ENCODE measurements around the gene ATRNL1.

ATRNL1 gene

DNA sequence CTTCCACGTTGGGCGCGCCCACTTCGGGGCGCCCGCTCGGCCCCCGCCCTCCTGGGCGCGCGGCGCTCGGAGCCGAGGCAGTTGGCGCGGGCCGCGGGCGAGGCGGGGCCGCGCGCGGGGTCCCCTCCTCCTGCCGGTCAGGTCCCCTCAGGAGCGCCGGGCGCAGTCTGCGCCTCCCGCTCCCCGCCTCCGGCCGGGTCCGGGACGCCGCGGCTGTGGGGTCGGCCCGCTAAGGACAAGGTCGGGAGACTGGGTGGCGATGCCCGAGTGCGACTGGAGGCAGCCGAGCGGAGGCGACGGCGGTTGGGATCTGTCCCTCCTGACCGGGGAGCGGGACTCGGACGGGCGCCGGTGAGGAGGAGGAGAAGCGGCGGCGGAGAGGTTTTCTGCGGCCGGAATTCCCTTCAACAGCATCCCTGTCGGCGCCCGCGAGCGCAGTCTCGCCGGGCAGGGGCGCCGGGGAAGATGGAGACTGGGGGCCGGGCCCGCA lies at the start of gene ATRNL1:
Gene ATRNL1 (plus strand): TSS at position 80 of the 490 bp plus-strand sequence. CDS start 386 bp downstream, at position 466.
- DNase-seq (ENCODE audit: low read depth in 2 of 2): peak in 1 of 2 donors; percentile 4

- DNase-seq (ENCODE audit: low read depth in 2 of 2): no peak
Observed at GRCh38 chr10:115043719-115044118, 49.4 kb upstream of the ATRNL1 start.

DNA sequence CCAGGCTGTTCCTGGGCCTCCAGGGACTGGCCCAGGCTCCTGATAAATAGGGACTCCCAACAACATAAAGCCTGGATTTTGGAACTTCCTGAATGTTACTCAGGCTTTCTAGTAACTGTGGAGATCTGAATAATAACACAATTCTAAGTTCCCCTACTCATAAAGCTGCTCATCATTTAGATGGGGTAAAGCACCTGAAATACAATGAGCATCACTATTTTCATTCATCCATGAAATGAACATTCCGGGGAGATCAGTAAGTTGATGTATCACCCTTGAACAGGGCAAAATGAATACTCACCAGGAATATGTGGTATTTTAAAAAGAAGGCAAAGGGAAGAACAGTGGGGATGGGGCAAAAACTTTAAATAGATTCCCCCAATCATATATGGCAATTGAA lies 48.3 kb upstream of the ATRNL1 start:
- DNase-seq (ENCODE audit: low read depth in 2 of 2): no peak

DNA sequence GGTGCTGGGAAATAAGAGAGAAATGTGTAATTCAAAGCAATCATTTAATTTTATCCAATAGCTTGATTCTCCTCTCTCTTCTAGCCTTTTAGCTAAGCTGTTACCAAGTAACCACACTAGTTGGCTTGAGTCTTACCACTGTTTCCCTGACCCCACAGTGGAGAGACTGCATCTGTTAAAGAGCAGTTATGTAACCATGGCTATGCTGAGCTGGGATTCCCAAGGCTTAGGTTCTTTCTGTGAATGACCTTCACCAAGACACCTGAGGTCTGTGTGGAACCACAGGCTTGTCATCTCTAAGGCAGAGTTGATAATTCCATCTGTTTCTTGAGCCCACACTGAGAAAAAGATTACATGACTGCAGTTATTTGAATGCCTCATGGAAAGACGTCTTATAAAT lies 47.7 kb upstream of the ATRNL1 start:
- DNase-seq (ENCODE audit: low read depth in 2 of 2): no peak

- no peak for DNase-seq (ENCODE audit: low read depth in 2 of 2)
Observed at GRCh38 chr10:115046686-115047236, 46.4 kb upstream of the ATRNL1 start.

GRCh38 chr10:115047705-115048104 lies 45.5 kb upstream of the ATRNL1 start:
- DNase-seq (ENCODE audit: low read depth in 2 of 2): no peak

- no peak for DNase-seq (ENCODE audit: low read depth in 2 of 2)
Observed at GRCh38 chr10:115049318-115049717, 43.8 kb upstream of the ATRNL1 start.

DNA sequence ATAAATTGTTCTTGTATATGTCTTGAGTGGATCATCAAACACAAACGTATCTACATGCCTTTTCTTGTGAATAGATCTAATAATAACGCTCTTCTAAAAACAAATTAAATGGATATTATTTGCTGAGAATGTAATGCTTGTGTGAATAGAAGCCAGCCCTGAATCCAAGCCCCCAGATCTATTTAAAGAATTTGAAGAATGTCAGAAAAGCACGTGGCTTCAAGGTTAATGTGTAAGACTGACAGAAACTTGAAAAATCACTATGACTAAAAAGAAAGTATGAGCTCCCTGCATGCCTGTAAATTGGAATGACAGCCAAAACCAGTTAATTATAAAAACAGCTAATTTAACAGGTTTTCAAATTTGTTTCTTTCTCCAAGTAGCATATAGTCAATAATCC lies 43.2 kb upstream of the ATRNL1 start:
- DNase-seq (ENCODE audit: low read depth in 2 of 2): no peak

DNA sequence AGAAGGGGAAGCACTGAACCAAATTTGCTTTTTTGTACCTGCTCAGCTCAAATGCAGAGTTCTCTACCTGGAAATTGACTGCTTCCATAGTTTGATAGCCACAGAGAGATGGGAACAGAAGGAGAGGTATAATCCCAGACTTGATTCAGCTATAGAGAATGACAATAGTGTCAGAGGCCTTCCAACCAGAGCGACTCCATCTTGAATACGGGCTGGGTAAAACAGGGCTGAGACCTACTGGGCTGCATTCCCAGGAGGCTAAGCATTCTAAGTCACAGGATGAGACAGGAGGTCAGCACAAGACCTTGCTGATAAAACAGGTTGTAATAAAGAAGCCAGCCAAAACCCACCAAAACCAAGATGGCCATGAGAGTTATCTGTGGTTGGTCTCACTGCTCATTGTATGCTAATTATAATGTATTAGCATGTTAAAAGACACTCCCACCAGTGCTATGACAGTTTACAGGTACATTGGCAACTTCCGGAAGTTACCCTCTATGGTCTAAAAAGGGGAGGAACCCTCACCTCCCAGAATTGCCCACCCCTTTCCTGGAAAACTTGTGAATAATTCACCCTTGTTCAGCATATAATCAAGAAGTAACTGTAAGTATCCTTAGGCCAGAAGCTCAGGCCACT lies 42.7 kb upstream of the ATRNL1 start:
- DNase-seq (ENCODE audit: low read depth in 2 of 2): no peak

DNA sequence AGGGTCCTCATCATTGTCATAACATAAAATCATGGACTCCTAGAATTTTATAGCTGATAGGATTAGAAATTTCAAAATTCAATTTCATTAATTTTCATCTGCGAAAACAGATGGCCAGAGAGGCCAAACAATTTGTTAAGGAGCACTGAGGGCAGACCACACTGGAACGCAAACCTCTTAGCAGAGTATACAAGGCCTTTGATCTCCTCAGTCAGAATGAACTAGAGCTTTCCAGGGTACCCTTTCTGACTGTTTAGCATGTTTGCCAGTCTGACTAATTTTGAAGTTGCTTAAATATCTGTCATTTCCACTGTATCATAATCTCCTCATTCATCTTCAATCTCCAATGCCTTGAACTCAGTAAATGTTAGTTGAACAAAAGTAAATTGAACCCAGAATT lies 41.9 kb upstream of the ATRNL1 start:
- DNase-seq (ENCODE audit: low read depth in 2 of 2): no peak

GRCh38 chr10:115052226-115052625 lies 40.9 kb upstream of the ATRNL1 start:
- DNase-seq (ENCODE audit: low read depth in 2 of 2): no peak

DNA sequence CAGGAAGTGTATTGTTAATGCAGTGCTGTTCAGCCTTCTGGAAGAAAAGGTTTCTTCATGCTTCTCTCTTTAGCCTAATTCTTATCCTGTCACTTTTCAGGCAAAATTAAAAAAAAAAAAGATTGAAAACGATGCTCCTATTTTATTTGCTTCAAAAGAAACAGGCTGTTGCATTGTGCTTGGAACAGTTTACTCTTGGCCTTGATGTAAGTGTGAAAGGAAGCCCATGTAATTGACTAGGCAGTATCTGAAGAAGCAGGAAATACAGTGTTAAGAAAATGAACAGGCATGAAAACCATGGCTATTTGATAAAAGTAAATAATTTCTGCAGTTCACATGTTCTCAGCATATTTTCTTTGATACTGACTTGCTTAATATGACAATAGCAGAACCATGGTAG lies 40.4 kb upstream of the ATRNL1 start:
- DNase-seq (ENCODE audit: low read depth in 2 of 2): no peak

GRCh38 chr10:115056186-115056585 lies 37.0 kb upstream of the ATRNL1 start:
- DNase-seq (ENCODE audit: low read depth in 2 of 2): no peak

DNA sequence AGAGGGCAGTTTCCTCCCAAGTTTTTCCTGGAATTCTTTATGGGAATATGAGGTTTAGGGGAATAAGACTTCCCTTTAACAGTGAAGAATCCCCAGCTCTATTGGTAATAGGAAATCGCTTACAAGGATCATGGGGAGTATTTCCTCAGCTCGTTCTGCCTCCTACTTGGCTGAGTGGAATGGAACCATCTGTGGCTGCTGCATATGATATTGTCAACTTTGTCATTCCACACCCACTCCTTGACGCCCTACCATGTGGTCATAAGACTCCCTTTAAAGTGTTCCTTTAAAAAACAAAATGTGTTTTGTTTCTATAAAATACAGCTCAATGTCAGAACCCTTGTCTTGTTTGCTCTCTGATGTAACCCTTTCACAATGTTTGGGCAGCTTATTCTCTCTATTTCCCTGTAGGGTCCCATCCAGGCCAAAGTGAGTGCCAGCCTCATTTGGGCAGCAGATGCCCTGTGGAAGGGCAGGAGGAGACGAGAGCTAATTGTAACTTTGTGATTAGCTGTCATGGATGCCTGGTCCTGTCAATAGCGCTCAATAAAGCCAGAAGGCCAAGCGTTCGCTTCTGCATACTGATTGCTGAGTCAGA lies 33.8 kb upstream of the ATRNL1 start:
- no peak for DNase-seq (ENCODE audit: low read depth in 2 of 2)

- DNase-seq (ENCODE audit: low read depth in 2 of 2): no peak
Observed at GRCh38 chr10:115063701-115064658, 29.2 kb upstream of the ATRNL1 start.

GRCh38 chr10:115065801-115066200 lies 27.4 kb upstream of the ATRNL1 start:
- DNase-seq (ENCODE audit: low read depth in 2 of 2): no peak

DNA sequence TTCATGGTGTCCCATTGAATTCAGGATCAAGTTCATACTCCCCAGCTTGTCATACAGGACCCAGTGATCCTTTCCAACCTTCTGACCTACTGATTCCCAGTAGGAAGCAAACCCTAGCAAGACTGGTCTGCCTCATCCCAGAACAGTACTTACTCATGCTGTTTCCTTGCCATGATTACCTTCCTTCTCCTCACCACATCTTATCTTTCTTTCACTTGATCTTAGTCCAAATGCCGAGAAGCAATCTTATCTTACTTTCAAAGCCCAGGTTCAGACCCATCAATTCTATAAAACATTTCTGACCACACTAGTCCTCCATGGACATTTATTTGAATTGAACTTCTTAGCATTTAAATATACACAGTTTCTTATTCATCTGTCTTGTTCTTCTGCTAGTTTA lies 26.6 kb upstream of the ATRNL1 start:
- DNase-seq (ENCODE audit: low read depth in 2 of 2): no peak

DNA sequence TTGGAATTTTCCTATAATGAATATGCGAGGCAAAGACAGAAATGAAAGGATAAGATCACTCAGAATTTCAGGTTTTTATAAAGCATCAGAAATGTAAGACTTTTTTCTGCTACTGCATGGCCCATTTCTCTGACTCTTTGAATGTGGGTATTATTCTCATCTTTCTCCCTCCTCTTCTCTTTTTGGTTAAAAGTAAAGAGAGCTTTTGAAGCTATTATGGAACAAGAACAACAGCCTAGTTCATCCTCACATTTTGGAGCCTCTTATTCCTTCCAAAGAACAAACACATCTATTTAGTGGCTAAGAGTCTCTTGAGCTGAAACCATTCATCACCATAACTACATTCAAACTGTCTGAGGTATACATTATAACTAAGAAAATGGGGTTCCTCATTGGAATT lies 19.4 kb upstream of the ATRNL1 start:
- DNase-seq (ENCODE audit: low read depth in 2 of 2): no peak

- DNase-seq (ENCODE audit: low read depth in 2 of 2): no peak
Observed at GRCh38 chr10:115082506-115082905, 10.7 kb upstream of the ATRNL1 start.

DNA sequence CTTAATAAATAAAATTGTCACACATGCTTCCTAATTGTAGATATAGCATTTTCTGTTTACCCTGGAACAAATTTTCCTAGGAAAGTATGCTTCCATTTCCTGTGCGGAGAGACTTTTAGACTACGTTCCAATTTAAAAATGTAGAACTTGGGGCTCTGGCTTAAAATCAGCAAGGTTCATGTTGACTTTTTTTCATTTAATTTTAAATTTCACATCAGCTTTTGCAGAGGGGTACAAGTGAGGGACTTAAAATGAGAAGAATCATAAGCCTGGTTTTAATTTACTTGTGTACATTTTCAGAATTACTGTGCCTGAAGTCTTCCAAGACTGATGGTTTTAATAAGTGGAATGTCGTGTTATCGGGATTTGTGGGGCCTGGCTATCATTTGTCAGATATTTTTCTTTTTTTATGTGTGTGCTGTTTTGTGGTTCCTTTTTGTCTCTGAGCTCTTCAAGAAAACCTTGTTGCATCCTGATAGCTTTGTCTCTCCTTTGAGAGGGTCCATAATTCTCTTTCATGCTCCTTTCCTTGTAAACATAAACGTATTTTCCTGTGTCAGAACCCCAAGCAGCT lies 8.8 kb upstream of the ATRNL1 start:
- DNase-seq (ENCODE audit: low read depth in 2 of 2): no peak

- no peak for DNase-seq (ENCODE audit: low read depth in 2 of 2)
Observed at GRCh38 chr10:115091161-115091560, 2.0 kb upstream of the ATRNL1 start.

DNA sequence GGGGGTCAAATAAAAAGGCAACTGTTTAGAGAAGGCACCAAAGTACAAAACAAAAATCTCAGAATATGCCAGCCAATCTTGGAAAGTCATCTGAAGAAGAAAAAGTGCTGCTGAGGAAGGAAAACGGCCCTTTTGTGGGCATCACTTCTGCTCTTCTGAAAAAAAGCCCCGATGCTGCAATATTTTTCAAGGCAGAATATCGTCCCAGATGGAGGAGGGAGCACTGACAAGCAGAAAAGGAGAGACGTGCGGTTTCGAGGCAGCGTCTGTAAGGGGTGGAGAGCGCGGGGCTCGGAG lies 959 bp upstream of the ATRNL1 start:
- no peak for DNase-seq (ENCODE audit: low read depth in 2 of 2)

Data from stimulated activated CD4-positive, alpha-beta T cell treated with anti-CD3 and anti-CD28 coated beads, Interleukin-4, amount 100 ng/mL, for 48 hours (primary cell).